Osteocyte (in vitro differentiated cells): Measurements from ENCODE around the gene VWA5B1. TPM values are rescaled to one million over a fixed set of nuclear protein-coding genes. Genes with fewer than 3 reads are reported as not detected.

ENCODE experiments used
- DNase-seq: peaks from one replicate; pipeline ENCODE4 v3.0.0; 2021; ENCODE audit warnings: mixed read lengths; ENCODE audit not compliant: unreplicated experiment; ENCODE audit errors: extremely low spot score
- H3K27ac Mint-ChIP-seq: one replicate; pipeline ENCODE4 v1.8.0; 2021; ENCODE audit warnings: mild to moderate bottlenecking, mixed read lengths; ENCODE audit not compliant: unreplicated experiment
- H3K27me3 Mint-ChIP-seq: one replicate; pipeline ENCODE4 v1.8.0; 2021; ENCODE audit warnings: mixed read lengths; ENCODE audit not compliant: unreplicated experiment
- H3K36me3 Mint-ChIP-seq: one replicate; pipeline ENCODE4 v1.8.0; 2021; ENCODE audit warnings: mixed read lengths; ENCODE audit not compliant: unreplicated experiment
- H3K4me1 Mint-ChIP-seq: one replicate; pipeline ENCODE4 v1.8.0; 2021; ENCODE audit warnings: mixed read lengths; ENCODE audit not compliant: unreplicated experiment
- H3K4me3 Mint-ChIP-seq: one replicate; pipeline ENCODE4 v1.8.0; 2021; ENCODE audit warnings: mild to moderate bottlenecking, moderate library complexity, mixed read lengths; ENCODE audit not compliant: unreplicated experiment
- H3K9me3 Mint-ChIP-seq: one replicate; pipeline ENCODE4 v1.8.0; 2021; ENCODE audit warnings: mixed read lengths; ENCODE audit not compliant: unreplicated experiment
- total RNA-seq: library from RNA; stranded (reverse); gene quantifications from 2 replicates; pipeline ENCODE4 v1.2.1, GENCODE V29; 2021
- TF ChIP-seq, protein P1 (sequence below): fragments of 200-600 bp; sonication (generic); IDR thresholded peaks from 2 replicates; pipeline ENCODE4 v1.5.0; 2021; ENCODE audit warnings: antibody characterized with exemption, mild to moderate bottlenecking, moderate library complexity

VWA5B1 gene
- total RNA-seq, 1 donor from 2014 or later, result not detected

- Mint-ChIP-seq H3K27me3 (peaks cover 40% of the 10 kb centered on the region), H3K4me3 (no peak overlapping the region), H3K27ac (no peak overlapping the region), H3K36me3 (no peaks in the 10 kb centered on the region), H3K9me3 (no peaks in the 10 kb centered on the region), H3K4me1 (peaks cover 2% of the 10 kb centered on the region)
- no peak for DNase-seq
- TF ChIP-seq, protein P1, sequence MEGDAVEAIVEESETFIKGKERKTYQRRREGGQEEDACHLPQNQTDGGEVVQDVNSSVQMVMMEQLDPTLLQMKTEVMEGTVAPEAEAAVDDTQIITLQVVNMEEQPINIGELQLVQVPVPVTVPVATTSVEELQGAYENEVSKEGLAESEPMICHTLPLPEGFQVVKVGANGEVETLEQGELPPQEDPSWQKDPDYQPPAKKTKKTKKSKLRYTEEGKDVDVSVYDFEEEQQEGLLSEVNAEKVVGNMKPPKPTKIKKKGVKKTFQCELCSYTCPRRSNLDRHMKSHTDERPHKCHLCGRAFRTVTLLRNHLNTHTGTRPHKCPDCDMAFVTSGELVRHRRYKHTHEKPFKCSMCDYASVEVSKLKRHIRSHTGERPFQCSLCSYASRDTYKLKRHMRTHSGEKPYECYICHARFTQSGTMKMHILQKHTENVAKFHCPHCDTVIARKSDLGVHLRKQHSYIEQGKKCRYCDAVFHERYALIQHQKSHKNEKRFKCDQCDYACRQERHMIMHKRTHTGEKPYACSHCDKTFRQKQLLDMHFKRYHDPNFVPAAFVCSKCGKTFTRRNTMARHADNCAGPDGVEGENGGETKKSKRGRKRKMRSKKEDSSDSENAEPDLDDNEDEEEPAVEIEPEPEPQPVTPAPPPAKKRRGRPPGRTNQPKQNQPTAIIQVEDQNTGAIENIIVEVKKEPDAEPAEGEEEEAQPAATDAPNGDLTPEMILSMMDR, result no peak
These were observed 90.5 kb downstream of the VWA5B1 start for GRCh38 chr1:20381045-20381641.

DNA sequence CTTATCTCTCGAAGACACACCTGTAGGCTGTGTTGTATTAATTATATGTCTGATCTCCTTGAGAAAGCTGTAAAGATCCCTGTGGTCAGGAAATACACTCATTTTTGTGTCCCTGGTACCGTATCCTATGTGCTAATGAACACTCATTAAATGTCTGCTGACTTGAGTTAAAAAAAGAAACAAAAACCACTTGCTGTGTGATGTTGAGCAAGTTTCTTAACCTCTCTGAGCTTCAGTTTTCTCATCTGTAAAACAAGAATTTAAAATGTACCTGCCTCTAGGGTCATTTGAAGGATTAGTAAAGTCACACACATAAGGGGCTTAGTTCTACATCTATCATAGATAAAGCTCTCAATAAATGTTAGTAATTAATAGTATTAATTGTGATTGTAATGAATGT, 91.3 kb downstream of the VWA5B1 start:
- Mint-ChIP-seq H3K27me3 (peaks cover 44% of the 10 kb centered on the region), H3K4me1 (peaks cover 2% of the 10 kb centered on the region), H3K27ac (no peak overlapping the region), H3K4me3 (no peak overlapping the region), H3K9me3 (no peaks in the 10 kb centered on the region), H3K36me3 (no peaks in the 10 kb centered on the region)
- DNase-seq, result no peak
- TF ChIP-seq, protein P1, result no peak

- Mint-ChIP-seq H3K36me3 (no peaks in the 10 kb centered on the region), H3K27ac (no peak overlapping the region), H3K27me3 (peaks cover 44% of the 10 kb centered on the region), H3K4me3 (no peak overlapping the region), H3K9me3 (no peaks in the 10 kb centered on the region), H3K4me1 (peaks cover 2% of the 10 kb centered on the region)
- DNase-seq, result no peak
- TF ChIP-seq, protein P1, result no peak
These were observed 92.0 kb downstream of the VWA5B1 start for GRCh38 chr1:20382711-20383110.

DNA sequence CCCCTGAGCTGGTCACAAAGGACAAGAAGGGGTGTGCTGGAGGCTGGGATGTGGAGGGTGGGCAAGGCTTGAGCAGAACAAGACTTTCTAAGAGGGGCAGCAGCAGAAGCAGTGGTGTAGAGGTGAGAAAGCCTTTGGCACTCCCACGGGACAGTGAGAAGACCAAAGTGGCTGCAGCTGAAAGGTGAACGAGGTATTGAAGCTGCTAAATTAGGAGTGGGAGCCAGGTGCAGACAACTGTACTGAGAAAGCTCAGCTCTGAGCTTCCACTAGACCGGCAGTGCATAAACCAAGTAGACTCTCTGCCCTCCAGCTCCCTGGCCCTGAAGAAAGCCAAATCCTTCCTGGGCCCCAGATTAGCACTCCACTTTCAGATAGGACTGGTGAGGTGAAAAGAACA, 93.0 kb downstream of the VWA5B1 start:
- H3K36me3 Mint-ChIP-seq, result no peaks in the 10 kb centered on the region
- no peak for DNase-seq
- TF ChIP-seq, protein P1, result no peak
- peaks cover 46% of the 10 kb centered on the region for H3K27me3 Mint-ChIP-seq
- no peak overlapping the region for H3K4me3 Mint-ChIP-seq
- H3K4me1 Mint-ChIP-seq, result peaks cover 2% of the 10 kb centered on the region
- no peaks in the 10 kb centered on the region for H3K9me3 Mint-ChIP-seq
- no peak overlapping the region for H3K27ac Mint-ChIP-seq

GRCh38 chr1:20385630-20386029, 95.0 kb downstream of the VWA5B1 start:
- H3K27me3 Mint-ChIP-seq, result peaks cover 42% of the 10 kb centered on the region
- no peak for DNase-seq

More at GRCh38 chr1:20385630-20386029, 95.0 kb downstream of the VWA5B1 start:
- Mint-ChIP-seq H3K27ac (no peak overlapping the region), H3K4me3 (no peak overlapping the region), H3K36me3 (no peaks in the 10 kb centered on the region), H3K4me1 (no peaks in the 10 kb centered on the region), H3K9me3 (no peaks in the 10 kb centered on the region)
- TF ChIP-seq, protein P1, result no peak
